Breast epithelium (tissue), 3 donors: ENCODE data around the gene NAT10.

Source experiments
- POLR2A ChIP-seq: fragments of 450-650 bp; IDR thresholded peaks from one replicate; pipeline ENCODE4 v1.6.1; 2016; ENCODE audit warnings: antibody characterized with exemption, mild to moderate bottlenecking, moderate library complexity
- POLR2AphosphoS5 ChIP-seq, 3 donors: sonication (generic); formaldehyde crosslinking; IDR thresholded peaks; one replicate each; pipeline ENCODE4 v1.6.1; 2017; ENCODE audit warnings: antibody characterized with exemption in 3 of 3
- TF ChIP-seq, protein P1 (sequence below), 3 donors: fragments of 450-650 bp; IDR thresholded peaks; one replicate each; pipeline ENCODE4 v1.5.1; 2016 to 2017; ENCODE audit warnings: antibody characterized with exemption in 3 of 3, mild to moderate bottlenecking in 3 of 3, moderate library complexity in 3 of 3

DNA sequence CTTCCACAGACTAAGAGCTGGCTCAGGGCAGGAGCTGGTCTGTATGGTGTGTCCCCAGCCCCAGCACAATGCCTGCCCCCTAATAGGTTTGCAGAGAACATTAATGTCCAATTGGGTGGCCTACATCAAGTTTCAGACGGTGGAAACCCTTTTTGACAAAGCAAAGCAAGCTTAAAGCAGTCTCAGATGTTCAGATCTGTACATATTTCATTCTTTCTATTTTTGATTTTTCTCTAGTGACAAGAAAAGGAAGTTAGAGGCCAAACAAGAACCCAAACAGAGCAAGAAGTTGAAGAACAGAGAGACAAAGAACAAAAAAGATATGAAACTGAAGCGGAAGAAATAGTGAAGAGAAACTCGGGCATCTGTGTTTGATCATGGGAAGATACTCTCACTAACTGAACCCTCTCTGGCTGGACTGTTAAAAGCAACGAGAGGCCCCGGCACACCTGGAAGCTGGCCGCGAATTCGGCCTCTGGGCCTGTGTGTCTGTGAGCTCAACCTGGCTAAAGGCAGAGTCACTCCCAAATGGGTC is 40.5 kb downstream of the NAT10 start:
- TF ChIP-seq, protein P1, sequence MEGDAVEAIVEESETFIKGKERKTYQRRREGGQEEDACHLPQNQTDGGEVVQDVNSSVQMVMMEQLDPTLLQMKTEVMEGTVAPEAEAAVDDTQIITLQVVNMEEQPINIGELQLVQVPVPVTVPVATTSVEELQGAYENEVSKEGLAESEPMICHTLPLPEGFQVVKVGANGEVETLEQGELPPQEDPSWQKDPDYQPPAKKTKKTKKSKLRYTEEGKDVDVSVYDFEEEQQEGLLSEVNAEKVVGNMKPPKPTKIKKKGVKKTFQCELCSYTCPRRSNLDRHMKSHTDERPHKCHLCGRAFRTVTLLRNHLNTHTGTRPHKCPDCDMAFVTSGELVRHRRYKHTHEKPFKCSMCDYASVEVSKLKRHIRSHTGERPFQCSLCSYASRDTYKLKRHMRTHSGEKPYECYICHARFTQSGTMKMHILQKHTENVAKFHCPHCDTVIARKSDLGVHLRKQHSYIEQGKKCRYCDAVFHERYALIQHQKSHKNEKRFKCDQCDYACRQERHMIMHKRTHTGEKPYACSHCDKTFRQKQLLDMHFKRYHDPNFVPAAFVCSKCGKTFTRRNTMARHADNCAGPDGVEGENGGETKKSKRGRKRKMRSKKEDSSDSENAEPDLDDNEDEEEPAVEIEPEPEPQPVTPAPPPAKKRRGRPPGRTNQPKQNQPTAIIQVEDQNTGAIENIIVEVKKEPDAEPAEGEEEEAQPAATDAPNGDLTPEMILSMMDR (IDR thresholded peaks at IDR 0.05), result no peak
- no peak for TF ChIP-seq POLR2A
- TF ChIP-seq POLR2AphosphoS5 (IDR thresholded peaks at IDR 0.05), result no peak
